ENCODE data around the gene SORCS2.
"Not testable (repeated sequence)": the region's sequence is repeated elsewhere in the genome, so short reads cannot be mapped to it uniquely, and the experiment has no call there.

The SORCS2 gene

DNA sequence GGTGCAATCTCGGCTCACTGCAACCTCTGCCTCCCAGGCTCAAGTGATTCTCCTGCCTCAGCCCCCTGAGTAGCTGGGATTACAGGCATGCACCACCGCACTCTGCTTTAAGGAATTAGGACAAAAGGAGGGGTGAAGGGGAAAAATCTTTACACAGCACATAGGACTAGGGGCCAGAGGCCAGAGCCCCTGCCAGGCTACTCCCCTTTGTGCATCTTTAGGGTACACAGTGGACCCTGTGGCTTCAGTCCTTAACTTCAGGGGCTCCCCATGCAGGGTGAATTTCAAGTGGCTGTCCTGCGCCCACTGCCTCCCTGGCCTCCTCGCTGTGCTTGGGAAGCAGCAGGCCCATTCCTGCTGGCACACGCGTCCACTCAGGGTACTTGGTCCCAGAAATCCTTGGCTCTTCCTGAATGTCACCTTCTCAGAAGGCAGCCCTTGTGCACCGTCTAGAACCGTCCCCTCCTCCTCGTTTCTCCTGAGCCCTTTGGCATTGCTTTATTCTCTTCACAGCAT lies 381.3 kb downstream of the SORCS2 start:
- no peak for DNase-seq

DNA sequence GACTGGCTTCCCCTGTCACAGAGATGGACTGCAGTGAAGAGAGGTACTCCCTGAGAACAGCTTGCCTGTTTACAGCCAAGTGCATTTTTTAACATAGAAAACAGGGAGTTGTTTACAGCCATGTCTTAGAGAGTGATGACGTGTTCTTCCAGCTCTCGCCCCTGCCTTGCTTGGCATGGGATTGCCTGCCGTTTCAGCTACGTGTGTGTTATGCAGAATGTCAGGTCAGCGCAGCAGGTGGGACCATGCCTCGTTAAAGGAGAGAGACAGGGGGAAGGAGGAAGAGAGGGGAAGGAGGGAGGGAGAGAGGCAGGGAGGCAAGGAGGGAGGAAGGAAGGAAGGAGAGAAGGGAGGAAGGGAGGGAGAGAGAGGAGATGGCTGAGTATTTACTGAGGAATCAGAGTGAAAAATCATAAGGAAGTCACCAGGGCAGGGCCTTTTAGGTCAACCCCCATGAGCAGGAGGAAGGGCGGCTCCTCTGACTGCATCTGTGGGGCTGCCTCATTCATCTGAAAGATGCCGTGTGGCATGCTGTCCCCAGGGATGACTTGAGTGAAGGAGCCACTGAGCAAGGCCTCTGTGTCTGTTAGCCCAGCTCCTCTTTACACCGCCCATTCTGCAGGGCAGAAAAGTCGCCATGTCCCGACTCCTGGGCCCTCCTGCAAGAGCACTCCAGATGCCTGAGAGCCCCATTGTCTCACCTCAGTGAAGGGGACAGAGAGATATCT lies 382.1 kb downstream of the SORCS2 start:
- no peak for DNase-seq

DNA sequence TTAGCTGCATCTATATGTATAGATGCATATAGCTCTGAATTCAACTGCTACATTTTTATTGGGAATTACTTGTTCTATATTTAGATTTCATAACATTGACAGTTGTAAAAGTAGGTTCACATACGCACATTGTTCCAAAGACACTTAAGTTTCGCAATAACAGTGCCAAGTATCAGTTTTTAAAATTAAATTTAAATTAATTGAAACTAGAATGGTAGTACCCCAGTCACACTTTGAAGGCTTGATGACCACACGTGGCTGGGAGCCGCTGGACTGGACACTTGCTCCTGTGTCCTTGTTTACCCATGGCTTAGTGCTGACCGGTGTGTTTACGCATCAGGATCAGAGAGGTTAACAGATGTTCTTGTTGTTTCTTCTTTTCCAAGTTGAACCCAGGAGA lies 383.1 kb downstream of the SORCS2 start:
- no peak for DNase-seq

DNA sequence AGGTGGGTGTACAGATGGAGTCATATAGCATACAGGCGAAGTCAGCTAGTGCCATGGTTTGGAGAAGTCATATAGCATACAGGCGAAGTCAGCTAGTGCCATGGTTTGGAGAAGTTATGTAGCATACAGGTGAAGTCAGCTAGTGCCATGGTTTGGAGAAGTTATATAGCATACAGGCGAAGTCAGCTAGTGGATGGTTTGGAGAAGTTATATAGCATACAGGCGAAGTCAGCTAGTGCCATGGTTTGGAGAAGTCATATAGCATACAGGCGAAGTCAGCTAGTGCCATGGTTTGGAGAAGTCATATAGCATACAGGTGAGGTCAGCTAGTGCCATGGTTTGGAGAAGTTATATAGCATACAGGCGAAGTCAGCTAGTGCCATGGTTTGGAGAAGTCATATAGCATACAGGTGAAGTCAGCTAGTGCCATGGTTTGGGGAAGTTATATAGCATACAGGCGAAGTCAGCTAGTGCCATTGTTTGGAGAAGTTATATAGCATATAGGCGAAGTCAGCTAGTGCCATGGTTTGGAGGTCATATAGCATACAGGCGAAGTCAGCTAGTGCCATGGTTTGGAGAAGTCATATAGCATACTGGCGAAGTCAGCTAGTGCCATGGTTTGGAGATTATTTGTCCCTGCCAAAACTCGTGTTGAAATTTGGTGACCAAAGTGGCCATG lies 385.2 kb downstream of the SORCS2 start:
- DNase-seq = not testable (repeated sequence)

DNA sequence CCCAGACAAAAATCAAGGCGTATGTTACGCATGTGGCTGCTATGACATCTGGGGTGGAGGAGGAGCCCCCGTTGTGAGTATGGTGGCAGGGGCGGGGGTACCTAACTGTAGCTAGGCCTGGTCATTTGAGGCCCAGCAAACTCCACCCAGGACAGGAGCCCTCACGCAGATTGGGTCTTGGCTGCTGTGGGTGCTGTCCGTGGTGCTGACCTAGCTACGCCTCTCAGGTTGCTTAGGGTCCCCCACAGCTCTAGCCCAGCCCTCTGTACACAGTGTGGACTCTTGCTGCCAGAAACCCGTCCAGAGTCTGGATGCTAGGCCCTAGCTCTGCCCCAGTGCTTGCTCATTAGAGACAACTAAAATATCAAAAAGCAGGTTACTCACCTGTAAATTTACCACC lies 389.1 kb downstream of the SORCS2 start:
- no peak for DNase-seq

DNA sequence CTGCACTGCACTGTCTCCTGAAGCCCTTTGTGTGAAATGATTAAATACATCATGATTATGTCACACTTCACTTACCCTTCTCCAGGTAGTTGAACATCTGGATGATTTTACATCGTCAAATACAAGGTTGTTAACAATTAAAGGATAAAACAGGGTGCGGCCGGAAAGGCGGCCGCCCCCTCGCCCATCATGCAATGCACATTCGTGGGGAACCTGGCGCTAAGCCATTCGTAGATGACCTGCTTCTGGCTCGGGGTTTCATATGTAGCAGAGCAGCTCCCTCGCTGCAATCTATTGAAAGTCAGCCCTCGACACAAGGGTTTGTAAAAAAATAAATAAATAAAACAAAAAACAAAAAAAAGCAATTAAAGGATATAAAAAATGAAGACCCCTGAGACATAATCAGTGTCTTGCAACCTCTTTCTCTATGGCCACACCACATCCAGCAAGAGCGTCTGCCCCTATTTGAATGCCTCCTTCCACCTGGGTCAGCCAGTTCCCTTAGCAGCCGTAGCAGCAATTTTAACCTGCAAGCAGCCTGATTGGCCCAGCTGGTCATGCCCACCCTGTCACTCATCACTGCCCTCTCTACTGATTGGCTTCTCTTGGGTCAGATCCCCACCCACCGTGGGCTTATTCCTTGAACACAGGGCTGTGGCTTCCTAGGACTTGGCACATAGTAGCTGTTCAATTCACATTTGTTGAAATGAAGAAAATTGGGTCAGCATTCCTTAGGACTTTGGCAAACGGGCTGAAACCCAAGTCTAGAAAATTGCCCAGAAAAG lies 390.2 kb downstream of the SORCS2 start:
- no peak for DNase-seq

DNA sequence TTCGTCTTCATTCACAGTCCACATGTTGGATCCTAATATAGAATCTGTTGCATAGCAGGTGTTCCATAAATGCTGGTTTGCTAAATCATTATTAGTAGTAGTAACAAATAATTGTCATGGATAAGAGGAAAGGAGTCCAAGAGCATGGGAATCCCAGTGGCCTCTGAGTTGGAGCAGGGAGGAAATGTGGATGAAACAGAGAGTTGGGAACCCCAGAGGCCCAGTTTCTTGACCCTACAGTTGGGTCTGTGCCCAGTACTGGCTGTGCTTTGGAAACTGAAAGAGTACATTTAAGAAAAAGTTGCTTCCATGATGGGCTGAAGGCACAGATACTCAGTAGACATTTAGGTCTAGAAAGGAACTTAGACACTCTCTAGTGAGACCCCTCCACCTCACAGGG lies 391.8 kb downstream of the SORCS2 start:
- no peak for DNase-seq

DNA sequence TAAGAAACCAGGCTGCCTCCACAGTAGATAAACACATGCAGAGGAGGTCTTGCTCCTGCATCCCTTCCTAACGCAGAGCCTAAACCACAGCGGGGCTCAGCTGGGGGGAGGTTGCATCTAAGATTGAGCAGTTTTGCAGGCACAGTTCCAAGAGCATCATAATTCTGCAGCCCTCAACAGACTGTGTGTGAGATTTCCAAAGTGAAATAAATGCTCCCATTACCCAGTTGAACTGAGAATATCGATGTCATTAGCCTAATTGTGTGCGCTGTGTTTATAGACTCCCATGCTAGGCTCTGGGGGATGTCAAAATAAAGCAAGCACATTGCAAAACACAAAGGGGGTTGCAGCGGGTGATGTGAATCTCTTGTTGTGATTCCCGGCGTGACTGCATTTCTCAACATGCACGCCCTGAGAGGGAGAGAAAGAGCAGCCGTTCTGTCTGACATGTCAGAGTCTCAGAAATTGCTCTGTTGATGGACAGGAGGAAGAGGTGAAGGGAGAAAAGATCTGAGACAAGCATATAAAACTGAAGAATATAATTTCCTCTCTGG lies 392.3 kb downstream of the SORCS2 start:
- no peak for DNase-seq

DNA sequence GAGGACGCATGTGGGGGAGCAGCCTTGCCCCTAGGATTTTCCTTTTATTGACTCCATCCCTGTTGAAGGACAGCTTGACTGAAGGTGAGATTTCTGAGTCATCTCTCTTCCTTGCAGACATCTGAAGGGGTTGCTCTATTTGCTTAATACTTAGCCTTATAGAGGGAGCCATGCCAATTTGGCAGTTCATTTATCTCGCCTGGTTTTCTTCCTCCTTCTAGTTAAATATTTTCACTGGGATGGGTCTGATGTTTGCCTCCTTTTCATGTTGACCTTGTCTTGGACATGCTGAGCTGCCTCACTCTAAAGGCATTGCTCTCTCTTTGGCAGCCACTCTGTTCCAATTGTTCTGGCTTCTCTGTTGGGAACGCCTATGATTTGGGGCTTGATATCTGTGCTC lies 393.4 kb downstream of the SORCS2 start:
- DNase-seq = no peak

DNA sequence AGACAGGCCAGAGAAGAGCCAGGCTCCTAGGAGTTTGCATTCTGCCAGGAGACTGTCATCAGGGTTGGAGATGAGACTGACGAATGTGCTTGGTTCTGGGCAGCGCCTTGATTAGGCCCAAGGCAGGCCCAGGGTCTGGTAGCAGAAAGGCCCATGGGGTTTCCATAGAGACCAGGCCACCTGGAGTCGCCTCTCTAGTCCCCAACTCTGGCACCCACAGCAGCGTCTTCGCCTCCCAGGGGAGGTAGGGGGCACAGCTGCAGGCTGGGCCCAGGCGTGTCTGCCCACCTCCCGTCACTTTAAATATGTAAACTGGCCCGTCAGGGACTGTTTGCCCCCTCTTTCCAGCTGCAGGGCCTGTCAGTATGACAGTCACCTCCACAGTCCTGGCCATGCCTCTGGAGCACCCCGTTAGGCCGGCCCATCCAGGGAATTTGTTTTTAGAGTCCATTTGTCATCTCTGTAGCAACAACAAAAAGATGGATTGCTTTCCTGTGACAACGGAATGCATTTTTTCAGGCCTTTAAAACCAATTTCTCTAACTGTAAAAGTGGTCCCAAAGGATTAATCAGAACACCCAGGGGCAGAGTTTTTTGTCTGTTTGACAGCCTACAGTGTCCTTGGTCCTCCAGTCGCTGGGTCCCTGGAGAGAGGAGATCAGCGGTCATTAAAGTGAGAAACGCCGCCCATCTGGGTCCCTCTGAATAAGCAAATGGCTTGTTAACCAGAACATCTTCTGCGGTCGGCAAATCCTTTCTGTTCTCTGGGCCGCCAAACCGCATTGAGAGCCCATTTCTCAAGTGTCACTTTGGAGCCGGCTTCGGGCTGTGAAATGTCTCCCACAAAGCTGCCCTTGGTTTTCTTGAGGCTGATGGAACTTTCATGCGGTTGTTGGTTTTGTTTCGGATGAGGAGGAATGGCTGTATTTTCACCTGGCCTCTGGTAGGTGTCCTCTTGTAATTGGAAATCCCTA lies 395.4 kb downstream of the SORCS2 start:
- DNase-seq = no peak

DNA sequence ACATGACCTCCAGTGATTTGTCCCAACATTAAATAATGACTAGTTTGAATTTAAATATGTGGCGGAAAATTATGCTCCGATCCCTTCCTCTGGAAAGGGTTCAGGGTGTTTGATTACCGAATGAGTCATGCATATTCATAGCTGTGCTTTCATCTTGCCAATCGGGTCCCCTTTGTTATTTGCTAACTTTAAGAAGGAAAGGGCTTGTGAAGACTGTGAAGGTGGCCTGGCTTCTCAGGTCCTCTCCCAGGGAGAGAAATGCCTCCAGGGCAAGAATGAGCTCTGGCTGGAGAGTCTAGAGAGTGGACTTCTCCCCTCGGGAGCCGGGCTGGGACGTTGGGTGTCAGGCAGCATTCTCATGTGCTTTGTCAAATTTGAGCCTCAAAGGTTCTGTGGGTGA lies 397.9 kb downstream of the SORCS2 start:
- DNase-seq = no peak

DNA sequence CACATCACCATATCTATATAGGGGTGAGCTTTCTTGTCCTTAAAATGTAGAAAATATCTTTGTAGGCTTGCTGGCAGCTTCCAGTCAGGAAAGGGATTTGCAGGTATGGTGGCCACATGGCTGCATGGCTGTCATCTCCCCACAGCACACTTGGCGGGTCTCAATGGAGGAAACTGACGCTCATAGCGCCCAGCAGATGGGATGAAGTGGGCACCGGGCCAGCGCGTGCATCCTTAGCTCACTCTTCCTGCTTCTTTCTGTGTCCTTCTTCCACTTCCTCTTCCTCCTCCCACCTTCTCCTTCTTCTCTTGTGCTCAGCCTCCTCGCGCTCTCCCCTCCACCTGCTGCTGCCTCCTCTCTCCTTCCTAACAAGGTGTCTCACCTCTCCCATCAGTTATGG lies 398.6 kb downstream of the SORCS2 start:
- no peak for DNase-seq

DNA sequence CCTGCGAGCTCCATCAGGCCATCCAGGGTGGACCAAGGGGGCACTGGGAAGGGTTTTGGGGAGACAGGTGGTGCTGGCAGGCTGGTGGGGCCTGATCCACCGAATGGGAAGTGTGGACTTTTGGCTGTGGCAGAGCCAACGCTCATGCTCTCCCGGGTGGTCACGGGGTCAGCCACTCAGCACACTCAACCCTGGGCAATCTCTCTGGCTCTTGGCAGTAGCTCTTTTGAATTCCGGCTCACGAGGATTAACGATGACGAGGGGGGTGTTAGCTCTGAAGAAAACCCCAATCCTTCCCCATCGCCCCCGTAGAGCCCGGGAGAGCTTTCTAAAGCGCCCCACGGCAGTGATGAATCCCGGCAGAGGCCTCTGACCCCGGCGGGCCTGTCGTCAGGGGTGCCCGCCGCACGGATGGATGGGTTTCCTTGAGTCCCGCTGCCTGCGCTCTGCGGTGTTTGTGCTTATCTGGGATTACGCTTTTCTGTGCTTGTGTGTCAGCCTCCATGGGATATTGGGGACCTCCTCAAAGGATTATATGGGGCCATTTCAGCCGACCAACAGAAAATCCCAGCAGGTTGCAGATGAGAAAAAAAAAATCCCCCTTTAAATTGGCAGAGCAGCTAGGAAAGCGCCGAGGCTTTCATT lies 399.2 kb downstream of the SORCS2 start:
- DNase-seq = no peak

DNA sequence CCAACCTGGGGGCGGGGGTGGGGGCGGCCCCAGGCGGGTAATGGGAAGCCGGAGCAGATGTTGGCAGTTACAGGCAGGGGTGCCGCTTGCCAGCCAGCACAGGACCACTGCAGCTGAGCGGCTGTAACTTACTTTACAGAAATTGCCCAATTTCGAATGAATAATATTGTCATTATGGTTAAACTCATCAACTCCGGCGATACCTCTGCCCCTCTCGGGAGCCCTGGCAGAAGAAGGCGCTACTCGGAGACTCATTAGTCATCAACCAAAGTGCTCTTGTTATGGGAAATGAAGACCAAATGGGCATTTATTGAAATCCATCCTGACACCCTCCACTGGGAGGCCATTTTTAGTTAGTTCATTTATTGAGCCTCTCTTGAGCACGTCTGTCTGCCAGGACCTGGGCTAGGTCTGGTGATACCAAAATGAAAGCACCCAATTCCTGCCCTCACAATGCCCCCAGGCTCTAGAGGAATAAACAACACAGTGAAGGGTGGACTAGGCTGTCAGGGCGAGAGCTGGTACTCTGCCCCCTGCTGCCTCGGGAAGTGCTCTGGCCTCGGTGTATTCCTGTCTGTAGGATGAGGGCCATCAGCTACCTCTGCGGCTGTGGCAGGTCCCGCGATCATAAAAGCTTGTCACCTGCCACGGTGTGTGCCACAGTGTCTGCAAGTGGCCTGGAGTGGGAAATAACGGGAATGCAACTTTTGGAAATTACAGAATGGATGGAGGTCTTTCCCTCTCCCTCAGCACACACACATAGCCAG lies 401.5 kb downstream of the SORCS2 start:
- DNase-seq = no peak

DNA sequence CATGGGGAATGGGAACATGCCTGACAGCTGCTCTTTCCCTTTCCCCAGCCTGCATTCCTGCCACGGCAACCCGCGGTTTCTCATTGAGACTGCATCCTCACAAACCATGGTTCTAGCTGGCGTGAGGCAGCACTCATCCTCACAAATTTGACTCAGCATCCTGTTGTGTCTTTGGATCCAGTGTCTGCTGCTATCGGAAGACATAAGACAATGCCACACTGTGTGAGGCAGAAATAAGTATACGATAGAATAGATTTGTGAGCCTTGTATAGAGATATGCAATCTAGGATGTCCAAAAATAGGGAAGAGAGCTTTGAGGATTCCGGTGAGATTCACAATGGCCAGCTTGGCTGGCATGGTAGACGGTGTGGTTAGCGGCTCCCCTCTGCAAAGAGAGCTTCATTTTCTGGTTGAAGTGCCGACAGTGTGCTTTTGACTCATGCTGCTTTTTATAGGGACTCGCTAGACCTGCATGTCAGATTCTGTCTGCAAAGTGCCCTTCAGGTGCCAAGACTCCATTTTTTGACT lies 403.7 kb downstream of the SORCS2 start:
- no peak for DNase-seq

DNA sequence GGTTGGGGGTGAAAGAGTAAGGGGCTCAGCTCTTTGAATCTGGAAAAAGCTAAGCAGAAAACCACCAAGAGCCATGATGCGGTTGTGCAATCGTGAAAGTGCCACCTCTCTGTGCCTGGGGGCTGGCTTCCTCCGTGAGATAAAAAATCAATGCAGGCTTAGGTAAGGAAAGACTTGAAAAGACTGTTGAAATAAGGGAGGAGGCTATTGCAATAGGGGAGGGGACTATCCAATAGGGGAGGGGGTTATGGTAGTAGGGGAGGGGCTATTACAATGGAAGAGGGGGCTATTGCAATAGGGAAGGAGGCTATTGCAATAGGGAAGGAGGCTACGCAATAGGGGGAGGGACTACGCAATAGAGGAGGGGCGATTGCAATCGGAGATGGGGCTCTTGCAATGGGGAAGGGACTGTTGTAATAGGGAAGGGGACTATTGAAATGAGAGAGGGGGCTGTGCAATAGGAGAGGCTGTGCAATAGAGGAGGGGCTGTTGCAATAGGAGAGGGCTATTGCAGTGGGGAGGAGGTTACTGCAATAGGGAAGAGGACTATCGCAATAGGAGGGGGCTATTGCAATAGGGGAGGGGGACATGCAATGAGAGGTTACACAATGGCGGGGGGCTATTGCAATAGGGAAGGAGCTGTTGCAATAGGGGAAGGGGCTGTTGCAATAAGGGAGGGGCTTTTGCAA lies 404.7 kb downstream of the SORCS2 start:
- DNase-seq = no peak

DNA sequence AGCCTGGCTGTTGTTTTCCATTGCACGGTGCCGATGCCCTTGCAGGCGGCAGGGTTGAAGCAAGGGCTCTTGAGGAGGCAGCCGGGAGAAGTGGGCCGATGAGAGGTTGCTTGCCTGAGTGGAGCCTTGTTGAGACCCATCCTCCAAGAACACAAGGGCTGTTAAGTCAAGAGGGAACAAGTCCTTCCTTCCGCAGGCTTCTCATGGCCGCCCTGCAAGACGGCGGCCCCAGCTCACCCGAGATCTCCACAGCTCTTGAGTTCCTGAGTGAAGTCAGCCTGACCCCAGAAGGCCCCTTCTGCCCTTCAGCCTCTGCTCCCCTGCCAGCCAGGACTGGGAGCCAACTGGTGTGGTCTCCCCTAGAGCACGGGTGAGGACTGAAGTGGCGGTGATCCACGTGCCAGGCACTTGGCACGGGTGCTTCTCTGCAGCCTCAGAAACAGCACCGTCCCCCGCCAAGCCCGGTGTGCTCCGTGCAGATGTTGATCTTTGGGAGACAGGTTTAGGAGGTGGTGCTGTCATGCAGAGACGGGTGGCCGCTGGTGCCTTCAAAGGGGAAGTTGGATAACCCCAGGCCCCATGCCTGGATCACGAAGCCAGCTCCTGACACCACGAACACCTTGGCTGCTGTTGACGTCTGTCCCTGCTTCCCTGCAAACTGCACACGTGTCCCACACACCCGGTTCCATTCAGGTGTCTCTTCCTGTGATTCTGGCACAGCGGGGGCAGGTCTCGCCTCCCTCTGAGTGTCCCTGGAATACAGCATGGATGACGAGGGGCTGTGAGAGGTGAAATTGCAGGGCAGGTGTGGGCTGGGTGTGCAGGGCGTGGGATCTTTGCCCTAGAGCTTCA lies 406.8 kb downstream of the SORCS2 start:
- DNase-seq = no peak

DNA sequence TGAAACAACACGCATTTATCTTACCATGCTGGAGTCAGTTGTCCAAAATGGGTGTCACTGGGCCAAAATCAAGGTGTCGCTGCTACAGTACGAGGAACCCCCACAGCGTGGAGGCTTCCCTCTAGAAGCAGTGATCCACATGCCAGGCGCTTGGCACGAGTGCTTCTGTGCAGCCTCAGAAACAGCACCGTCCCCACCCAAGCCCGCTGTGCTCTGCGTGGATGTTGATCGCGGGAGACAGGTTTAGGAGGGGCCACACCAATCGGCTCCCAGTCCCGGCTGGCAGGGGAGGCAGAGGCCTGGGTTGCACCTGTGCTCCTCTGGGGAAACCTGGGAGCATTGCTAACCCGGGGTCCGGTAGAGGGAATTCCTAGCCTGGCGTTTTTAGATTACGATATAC lies 407.9 kb downstream of the SORCS2 start:
- no peak for DNase-seq

DNA sequence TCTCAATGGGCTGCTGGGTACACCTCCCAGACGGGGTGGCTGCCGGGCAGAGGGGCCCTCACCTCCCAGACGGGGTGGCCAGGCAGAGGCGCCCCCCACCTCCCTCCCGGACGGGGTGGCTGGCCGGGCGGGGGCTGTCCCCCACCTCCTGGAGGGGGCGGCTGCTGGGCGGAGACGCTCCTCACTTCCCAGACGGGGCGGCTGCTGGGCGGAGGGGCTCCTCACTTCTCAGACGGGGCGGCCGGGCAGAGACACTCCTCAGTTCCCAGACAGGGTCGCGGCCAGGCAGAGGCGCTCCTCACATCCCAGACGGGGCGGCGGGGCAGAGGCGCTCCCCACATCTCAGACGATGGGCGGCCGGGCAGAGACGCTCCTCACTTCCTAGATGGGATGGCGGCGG lies 409.8 kb downstream of the SORCS2 start:
- DNase-seq = not testable (repeated sequence)

Data from activated naive CD4-positive, alpha-beta T cell (primary cell).